NCI-H2081 (cell line): ENCODE results near the gene PTPRN2.
"Not testable (repeated sequence)": the region's sequence is repeated elsewhere in the genome, so short reads cannot be mapped to it uniquely, and the experiment has no call there.

Experiments used
- DNase-seq, 2 experiments: peaks; one replicate each; lab custom pipeline; 2025; lab: John Stamatoyannopoulos, UW

The PTPRN2 gene

DNA sequence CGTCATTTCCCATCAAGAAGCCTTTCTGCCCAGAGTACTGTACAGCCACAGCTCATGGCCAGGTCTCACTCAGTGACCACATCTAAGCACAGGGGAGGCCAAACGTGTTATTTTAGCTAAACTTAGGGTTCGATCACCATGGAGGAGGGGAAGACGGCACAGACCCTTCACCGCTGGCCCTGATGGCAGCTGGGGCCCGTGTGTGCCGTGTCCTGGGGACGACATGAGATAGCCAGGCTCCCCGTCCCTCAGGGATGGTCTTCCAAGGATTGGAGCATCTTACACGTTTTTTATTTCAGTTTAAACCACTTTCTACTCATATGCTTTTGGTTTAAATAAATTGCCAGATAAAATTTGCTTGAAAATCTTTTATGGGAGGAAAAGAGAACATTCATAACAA lies 737.9 kb downstream of the PTPRN2 start:
- DNase-seq = no peak

DNA sequence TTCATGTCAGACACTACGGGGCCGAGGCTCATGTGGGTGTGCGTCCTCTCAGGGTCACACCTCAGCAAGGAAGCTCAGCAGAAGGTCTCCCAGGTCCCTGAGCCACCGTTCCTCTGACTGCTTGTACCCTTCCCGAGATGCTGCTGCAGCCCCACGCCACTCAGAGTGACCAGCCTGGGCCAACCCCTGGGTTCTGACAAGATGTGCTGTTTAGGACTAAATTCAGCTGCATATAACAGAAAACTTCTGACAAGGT lies 738.4 kb downstream of the PTPRN2 start:
- DNase-seq = no peak

DNA sequence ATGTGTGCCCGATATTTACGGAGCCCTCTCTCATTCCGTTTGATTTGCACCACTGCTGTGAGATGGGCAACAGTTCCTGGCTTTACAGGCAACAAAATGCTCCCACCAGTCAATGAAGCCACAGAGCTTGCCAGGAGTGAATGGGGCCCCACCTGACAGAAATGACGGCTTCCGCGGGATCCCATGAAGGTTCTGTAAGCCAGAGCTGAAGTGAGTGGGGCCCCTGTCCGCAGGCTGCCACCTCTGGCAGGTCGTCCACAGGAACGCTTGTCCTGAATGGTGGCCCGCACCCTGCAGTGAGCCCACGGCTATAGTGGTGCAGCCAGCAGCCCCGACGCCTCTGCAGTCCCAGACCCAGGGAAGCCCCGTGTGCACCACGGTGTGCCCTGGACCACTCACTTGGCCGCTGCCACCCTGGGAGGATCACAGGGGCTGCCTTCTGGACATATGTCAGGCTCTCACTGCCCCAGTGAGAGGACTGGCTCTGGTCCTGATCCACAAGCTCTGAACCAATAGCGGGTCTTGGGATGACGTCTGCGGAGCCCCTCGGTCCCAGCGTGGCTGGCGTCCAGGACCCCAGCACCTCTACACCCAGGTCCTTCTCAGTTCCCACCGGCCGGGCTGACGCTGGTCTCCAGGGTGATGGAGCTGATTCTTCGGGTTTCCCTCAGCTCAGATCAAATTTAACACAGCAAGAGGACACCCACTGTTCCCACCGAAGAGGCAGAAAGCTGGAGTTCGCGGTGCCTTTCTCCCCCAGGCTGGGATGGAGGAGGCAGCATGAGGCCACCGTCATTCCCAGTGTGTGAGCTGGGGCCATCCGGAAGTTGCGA lies 738.9 kb downstream of the PTPRN2 start:
- DNase-seq = no peak

DNA sequence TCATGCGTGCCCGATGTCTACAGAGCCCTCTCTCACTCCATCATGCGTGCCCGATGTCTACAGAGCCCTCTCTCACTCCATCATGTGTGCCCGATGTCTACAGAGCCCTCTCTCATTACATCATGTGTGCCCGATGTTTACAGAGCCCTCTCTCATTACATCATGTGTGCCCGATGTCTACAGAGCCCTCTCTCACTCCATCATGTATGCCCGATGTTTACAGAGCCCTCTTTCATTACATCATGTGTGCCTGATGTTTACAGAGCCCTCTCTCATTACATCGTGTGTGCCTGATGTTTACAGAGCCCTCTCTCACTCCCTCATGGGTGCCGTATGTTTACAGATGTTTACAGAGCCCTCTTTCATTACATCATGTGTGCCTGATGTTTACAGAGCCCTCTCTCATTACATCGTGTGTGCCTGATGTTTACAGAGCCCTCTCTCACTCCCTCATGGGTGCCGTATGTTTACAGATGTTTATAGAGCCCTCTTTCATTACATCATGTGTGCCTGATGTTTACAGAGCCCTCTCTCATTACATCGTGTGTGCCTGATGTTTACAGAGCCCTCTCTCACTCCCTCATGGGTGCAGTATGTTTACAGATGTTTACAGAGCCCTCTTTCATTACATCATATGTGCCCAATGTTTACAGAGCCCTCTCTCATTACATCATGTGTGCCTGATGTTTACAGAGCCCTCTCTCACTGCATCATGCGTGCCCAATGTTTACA lies 739.7 kb downstream of the PTPRN2 start:
- not testable (repeated sequence) for DNase-seq

DNA sequence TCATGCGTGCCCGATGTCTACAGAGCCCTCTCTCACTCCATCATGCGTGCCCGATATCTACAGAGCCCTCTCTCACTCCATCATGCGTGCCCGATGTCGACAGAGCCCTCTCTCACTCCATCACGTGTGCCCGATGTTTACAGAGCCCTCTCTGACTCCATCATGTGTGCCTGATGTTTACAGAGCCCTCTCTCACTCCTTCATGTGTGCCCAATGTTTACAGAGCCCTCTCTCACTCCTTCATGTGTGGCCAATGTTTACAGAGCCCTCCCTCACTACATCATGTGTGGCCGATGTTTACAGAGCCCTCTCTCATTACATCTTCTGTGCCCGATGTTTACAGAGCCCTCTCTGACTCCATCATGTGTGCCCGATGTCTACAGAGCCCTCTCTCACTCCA lies 740.9 kb downstream of the PTPRN2 start:
- not testable (repeated sequence) for DNase-seq

DNA sequence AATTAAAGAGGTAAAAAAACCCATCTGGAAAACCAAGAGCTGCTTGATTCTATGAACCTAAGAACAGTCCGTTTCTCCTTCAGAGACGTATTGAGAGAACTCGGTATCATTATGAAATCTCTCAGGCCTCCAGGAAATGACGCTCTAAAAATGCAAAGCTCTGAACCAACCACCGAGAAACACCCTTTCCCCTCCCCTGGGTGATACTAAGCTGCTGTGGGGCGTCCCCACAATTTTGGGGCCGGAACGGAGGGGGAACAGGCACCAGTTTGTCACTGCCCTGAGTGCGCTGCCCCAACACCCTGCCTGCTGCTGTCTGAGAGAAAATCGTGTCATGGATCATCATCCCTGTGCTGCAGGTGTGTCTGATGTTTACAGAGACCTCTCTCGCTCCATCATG lies 741.4 kb downstream of the PTPRN2 start:
- DNase-seq = no peak

DNA sequence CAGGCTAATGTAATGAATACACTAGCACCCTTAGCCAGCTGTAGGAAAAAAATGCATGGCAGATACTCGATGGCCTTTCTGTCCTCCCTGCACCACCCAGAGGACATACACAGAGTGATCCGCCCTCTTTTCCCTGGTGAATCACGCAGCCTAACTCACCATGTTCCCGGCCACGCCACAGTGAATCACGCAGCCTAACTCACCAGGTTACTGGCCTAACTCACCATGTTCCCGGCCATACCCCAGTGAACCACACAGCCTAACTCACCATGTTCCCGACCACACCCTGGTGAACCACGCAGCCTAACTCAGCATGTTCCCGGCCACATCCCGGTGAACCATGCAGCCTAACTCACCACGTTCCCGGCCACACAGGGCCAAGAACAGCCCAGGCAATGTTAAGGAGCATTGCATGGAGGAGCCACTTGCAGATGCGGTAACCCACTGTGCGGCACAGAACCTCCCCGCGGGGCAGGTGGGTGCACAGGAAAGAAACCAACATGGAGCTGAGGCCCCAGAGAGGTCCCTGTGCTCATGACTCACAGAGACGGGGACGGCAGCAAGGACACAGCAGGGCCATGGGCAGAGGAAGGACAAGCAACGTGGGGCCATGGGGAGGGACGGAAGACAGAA lies 742.3 kb downstream of the PTPRN2 start:
- no peak for DNase-seq

DNA sequence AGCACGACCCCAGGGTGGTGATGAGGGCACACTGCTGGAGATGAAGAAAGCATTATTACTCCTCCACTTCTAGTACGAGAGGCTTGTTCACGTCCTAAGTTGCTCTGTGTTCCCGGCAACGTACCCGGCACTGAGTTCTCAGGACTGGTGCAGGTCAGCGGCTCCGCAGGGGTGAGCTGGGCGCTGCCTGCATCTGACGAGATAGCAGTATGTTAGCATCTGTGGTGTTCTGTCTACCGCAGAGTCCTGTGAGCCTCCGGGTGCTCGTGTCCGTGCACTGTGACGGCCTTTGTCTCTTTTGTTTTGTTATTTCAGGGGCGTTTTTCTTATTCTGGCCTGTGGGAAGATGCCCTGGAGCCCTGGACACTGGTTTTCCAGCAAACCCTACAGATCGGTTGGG lies 743.0 kb downstream of the PTPRN2 start:
- DNase-seq = no peak

DNA sequence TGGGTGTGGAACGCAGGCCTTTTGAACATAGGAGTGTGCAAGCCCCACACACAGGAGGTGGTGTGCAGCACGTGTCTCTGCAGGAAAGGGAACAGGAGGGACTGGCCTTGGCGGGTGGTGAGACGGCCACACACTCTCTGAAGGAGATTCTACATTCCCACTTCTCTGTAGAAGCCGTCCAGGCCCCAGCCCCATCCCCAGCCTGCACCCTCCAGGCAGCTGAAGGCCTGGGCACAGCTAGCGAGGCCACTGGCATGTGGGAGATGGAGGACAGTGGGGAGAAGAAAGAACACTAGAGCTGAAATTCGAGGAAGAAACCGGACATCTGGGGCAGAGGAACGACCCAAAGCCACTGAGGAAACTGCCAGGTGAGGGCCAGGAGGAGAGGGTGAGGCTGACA lies 743.5 kb downstream of the PTPRN2 start:
- no peak for DNase-seq

DNA sequence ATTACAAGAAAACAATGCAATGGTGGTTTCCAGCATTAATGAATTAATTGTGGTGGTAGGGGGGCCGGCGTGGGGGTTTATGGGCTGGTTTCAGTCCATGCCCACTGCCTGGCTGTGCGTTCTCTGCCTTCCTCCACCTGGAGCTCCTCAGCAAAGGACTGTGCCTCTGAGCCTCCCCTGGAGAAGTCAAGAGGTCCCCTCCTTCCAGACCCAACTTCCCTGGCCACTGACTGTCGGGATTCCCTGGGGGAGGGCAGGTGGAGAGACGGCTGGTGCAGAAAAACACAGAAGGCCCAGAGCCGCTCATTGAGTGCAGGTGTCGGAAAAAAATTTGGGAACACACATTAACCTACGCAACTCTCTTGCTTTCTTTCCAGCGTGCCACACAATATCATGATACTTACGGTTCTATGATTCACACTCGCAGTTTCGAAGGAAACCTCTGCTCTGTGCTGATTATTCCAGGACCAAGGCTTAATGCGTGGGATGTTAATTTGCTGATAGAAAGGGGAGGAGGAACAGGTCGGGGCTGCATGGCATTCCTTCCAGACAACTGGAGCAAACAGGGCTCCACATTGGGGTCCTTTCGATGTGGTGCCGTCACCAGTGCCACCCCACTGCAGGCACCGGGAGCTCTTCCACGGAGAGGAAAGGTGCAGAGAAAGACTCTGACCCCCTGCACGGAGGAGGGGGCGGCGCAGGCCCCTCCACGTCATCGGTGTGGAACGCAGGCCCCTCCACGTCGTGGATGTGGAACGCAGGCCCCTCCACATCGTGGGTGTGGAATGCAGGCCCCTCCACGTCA lies 744.1 kb downstream of the PTPRN2 start:
- DNase-seq = no peak

DNA sequence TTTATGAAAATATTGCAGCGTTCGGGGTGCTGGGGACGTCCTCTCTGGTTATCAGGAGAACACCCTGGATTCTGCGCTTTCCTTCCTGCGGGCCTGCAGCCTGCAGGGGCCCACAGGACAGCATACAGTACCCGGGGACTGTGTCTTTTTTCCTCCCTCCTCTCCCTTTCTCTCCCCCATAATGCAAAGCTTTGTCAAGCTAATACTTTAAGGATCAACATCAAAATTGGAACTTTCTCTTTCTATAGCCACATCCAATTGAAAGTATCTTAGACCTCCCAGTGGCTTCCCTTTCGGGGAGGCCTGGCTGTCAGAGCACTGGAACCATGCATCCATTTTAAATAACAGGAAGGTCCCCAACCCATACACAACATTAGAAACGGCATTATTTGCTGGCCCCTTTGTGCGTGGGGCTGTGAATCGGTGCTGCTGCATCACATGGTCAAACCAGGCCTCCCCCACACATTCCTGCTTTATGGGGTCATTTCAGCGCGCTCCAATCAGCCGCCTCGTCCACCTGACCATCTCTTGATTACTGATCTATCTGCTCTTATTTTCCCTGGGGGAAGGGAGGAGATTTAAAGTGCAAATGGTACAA lies 745.8 kb downstream of the PTPRN2 start:
- DNase-seq = no peak

DNA sequence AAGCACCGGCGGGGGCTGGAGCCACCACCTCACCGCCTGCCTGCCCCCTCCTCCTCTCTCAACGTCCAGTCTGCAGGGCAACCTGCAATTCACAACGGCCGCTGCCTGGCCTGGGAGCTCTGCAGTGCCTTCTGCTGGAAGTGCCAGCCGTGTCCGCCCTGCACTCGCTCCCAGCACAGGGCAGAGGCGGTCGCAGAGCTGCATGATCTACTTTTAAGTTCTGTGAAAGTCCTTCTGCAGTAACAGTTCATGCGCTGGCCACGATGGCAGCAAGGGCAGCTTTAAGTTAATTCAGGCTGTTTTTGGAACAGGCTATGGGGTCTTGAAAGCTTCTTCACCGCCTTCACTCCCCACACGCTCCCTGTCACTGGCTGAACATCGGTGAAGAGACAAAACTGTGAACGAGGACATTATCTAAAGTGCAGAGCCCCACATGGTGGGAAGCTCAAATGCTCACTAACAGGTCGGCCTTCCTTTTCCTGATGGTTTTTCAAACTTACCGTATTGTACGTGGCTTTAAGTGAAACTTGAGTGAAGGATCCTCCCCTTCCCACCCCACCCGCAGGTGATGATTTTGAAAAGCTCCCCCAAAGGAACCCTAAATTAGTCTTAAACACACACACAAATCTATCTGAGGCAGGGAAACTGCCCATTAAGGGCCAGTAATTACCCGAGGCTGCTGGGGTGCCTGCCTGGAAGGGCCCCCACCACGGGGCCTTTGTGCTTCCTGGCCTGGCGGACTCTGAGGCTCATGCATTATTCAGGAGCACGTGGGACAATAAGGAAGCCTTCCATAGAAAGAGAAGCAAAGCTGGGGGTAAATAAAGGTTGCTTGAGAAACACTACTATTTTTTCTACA lies 746.5 kb downstream of the PTPRN2 start:
- DNase-seq = peak; percentile 77 to 87

DNA sequence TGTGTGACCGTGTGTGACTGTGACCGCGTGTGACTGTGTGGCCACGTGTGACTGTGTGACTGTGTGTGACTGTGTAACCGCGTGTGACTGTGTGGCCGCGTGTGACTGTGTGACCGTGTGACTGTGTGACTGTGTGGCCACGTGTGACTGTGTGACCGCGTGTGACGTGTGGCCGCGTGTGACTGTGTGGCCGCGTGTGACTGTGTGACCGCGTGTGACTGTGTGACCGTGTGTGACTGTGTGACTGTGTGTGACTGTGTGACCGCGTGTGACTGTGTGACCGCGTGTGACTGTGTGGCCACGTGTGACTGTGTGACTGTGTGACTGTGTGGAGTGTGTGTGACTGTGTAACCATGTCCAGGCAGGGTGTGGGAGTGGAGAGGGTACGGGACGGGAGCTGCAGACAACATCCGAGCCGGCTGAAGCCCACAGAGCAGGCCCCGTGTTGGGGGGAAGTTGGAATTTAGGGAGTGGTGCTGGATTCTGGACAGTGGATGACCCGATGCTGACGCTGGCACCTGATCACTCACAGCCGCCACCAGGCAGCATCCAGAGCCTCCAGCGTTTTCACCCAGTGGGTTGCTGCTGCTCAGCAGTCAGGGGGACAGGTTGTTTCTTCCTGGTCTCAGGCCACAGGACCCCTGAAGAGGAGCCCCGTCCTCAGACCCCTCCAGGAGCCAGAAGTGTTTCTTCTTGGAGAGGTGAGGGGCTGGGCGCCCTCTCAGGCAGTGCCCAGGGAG lies 747.3 kb downstream of the PTPRN2 start:
- no peak for DNase-seq

DNA sequence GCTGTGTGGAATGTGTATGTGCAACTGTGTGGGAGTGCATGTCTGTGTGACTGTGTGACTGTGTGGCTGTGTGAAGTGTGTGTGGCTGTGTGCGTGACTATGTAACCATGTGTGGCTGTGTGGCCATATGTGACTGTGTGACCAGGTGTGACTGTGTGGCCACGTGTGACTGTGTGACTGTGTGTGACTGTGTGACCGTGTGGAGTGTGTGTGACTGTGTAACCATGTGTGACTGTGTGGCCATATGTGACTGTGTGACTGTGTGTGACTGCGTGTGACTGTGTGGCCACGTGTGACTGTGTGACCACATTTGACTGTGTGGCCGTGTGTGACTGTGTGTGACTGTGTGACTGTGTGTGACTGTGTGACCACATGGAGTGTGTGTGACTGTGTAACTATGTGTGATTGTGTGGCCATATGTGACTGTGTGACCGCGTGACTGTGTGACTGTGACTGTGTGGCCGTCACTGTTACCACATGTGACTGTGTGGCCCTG lies 747.9 kb downstream of the PTPRN2 start:
- DNase-seq = no peak

DNA sequence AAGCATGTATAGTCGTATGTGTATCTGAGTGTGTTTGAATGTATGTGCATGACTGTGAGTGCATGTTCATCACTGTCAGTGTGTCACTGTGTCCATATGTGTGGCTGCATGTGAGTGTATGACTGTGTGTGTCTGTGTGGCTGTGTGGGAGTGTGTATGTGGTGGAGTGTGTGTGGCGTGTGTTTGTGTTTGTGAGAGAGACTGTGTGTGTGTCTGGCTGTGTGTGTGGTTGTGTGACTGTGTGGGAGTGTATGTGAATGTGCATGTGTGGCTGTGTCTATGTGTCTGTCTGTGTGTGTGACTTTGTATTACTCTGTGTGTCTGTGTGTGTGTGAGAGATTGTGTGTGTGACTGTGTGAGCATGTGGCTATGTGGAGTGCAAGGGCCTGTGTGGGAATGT lies 748.4 kb downstream of the PTPRN2 start:
- DNase-seq = no peak

DNA sequence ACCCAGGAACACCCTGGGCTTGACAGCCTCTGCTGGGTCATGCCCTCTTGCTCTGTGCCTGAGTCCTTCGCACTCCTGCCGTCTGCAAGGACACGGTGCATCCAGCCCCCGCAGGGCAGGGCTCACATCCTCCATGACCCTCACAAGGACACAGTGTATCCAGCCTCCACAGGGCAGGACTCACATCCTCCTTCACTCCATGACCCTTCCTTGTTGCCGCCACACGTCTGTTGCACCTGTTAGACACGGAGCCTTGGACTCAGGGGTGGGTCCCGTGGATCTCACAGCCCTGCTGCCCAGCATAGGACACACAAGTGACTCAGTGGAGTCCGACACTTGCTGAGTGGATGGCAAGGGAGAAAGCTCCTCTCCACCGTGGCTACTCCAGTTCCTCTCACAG lies 750.1 kb downstream of the PTPRN2 start:
- DNase-seq = no peak

DNA sequence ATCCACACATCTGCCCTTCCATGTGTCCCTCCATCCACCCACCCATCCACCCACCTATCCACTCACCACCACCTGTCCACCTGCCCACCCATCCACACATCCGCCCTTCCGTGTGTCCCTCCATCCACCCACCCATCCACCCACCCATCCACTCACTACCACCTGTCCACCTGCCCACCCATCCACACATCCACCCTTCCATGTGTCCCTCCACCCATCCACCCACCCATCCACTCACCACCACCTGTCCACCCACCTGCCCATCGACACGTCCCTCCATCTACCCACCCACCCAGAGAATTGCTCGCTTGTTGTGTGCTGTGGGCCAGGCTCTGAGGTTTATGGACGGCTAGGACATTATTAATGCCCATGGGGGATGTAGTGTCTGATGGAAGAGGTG lies 750.6 kb downstream of the PTPRN2 start:
- no peak for DNase-seq

DNA sequence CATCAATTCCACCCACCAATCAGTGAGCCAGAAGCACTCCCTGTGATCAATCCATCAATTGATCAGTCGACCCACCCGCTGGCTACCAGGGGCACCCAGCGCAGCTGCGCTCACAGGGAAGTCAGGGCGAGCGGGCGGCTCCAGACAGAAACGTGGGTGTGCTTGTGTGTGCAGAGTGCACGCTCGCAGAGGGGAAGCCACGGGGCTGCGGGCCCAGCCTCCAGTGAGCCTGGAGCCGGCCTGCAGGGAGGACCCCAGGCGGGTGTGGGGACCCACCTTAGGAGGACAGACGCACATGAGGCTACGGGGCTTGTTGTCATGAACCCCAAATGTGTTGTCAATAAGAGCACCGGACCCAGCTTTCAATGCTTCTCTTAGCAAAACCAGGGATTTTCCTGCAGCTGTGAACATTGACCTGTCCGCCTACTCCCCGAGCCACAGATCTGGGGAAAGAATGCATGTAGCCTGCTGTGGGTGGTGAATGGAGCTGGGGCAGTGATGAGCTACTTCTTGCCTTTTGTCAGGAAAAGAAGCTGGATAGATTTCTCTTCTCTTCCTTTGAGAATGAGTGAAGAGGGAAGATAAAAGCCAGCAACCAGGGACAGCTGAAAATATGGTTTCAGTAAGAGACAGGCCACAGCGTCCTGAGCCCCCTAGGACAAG lies 753.0 kb downstream of the PTPRN2 start:
- DNase-seq = no peak

DNA sequence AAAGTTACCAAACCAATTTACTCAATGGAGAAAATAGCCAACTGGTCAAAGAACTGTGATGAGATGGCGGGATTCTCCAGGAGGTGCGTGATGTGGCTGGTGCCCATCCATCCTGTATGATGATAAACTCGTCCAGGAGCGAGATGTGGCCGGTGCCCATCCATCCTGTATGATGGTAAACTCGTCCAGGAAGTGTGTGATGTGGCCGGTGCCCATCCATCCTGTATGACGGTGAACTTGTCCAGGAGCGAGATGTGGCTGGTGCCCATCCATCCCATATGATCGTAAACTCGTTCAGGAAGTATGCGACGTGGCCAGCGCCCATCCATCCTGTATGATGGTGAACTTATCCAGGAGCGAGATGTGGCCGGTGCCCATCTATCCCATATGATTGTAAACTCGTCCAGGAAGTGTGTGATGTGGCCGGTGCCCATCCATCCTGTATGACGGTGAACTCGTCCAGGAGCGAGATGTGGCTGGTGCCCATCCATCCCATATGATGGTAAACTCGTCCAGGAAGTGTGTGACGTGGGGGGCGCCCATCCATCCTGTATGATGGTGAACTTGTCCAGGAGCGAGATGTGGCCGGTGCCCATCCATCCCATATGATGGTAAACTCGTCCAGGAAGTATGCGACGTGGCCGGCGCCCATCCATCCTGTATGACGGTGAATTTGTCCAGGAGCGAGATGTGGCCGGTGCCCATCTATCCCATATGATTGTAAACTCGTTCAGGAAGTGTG lies 754.6 kb downstream of the PTPRN2 start:
- no peak for DNase-seq
